SK-MEL-5 (cell line): ENCODE data around the gene KCNJ12. TPM values are rescaled to one million over a fixed set of nuclear protein-coding genes. Genes with fewer than 3 reads are reported as not detected.

Experiments
- DNase-seq: peaks from one replicate; pipeline ENCODE4 v3.0.0-alpha.2; 2016; ENCODE audit warnings: low read depth, low spot score
- in situ Hi-C: cut with HindIII; loops from 2 replicates; pipeline ENCODE4 v1.10.0; 2016; ENCODE audit warnings: low sequenced_read_pairs, high pct_unique_total_duplicates, low pct_unique_long_range_greater_than_20kb
- total RNA-seq: library from RNA; depleted of rRNA; stranded (reverse); fragments of >200 nt; shearing (Covaris generic); gene quantifications from 2 replicates; pipeline ENCODE4 v1.2.3, GENCODE V29; 2014

The KCNJ12 gene
- total RNA-seq, 1 experiment from 2014 or later = 0.48 TPM

DNA sequence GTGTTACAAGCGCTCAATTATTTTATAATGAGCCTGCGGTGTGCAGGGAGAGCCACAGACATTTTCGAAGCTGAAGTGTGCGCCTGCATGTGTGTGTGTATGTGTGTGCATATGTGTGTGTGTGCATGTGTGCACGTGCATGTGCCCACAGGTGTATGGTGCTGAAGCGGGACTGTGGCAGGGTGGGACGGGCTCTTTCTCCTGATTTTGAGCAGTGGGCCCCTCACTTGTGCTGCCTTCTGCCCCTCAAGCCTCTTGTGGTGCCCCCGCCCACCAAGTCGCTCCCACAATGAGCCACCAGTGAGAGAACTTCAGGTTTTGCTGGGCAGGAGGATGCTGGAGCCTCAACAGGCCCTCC, 16.7 kb upstream of the KCNJ12 start:
- no peak for DNase-seq
- in situ Hi-C loops = no loop called here

DNA sequence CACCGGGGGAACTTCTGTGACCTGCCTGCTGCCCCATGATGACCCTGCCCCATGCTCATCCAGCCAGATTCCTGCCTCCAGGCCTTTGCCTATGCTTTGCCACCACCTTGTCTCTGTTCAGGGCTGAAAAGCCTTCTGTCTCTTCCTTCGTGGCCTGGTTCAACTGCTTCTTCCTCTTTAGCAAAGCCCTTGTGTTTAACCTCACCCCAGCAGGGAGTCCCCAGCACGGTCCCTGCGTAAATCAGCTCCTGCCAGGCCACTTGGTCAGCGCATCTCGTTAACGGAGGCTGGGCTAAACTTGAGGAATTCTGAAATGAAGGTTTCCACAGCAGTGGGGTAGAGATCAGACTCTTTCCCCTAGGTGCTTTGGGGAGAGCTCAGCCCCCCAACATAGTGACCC, 16.1 kb upstream of the KCNJ12 start:
- DNase-seq = no peak

DNA sequence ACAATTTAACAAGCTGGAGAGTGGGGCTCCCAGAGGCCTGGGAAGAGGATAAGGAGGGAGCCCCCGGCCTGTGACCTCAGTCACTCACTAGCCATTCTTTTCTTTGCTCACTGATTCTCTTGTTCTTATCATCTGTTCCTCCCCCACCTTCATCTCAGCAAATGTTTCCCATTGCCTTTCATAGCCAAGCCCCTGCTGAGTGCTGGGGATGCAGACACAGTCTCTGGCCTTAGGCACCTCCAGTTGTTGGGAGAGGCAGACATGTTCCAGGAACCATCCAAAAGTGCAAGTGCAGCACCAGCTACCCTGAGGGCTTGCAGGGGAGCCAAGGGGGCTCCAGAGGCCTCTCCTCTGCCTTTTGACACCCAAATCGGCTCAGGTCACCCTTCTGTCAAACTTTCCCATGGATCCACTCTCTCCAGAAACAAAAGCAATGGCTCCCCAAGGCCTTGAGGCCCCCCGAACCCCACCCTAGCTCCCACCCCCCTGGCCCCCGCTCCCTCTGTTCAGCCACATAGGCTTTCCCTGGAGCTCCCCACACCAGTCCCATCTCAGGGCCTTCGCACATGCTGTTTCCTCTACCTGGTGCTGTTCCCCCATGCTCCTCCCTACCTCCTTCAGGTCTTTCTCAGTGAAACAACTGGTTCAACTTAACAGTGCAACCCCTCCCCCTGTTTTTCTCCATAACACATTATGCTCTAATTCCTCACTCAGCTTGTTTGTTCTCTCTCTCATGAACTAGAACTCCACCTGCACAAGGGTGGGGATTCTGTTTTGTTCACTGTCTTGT, 14.9 kb upstream of the KCNJ12 start:
- DNase-seq = no peak
- in situ Hi-C loops = no loop called here

More for the DNA sequence above, 16.1 kb upstream of the KCNJ12 start:
- in situ Hi-C loops = no loop called here

DNA sequence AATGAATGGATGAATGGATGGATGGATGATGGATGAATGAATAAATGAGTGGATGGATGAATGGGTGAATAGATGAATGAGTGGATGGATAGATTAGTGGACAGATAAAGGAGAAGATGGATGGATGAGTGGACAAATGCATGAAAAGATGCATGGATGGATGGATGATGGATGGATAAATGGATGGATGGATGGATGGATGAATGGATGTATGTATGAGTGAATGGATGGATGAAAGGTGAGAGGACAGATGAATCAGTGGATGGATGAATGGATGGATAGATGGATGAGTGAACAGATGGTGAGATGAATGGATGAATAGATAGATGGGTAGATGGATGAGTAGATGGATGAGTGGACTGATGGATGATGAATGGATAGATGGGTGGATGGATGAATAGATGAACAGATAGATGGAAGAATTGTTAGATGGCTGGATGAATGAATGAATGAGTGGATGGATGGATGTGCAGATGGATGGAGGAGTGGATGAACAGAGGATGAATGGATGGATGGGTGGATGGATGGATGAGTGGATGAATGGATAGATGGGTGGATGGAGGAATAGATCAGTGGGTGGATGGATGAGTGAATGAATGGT, 13.7 kb upstream of the KCNJ12 start:
- no peak for DNase-seq
- in situ Hi-C loops = no loop called here

DNA sequence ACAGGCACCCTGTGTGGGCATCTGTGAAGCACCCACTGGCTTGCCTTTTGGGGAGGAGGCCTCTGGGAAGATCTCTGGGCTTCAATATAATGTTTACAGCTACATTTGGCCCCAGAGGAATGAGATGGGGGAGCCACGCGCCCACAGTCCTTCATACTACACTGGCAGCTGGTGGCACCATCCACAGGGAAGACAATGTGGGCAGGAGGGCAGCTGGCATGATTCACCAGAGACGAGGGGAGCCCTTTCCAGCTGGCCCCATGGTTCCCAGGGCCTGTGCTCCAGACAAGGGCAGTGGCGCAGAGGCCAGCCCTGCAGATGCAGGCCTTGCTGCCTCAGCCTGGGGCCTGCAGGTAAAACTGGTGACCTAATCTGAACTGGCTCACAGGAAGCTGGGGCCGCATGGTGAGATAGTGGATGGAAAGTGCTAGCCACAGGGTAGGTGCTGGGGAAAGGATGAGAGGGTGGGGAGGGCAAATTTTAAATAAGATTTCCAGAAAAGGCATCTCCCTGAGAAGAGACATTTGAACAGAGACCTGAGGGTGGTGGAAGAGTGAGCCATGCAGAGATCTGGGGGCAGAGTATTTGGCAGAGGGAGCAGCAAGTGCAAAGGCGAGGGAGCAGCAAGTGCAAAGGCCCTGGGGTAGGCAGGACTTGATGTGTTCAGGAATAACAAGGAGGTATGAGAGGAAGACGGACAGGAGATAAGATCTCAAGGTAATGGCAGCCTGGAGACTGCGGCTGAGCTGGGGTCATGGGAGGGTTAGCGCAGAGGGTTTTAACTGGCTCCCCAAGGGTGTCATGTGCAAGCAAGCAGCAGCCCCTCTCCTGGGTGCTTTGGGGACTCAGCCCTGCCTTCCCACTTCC, 12.1 kb upstream of the KCNJ12 start:
- no peak for DNase-seq
- in situ Hi-C loops = no loop called here

DNA sequence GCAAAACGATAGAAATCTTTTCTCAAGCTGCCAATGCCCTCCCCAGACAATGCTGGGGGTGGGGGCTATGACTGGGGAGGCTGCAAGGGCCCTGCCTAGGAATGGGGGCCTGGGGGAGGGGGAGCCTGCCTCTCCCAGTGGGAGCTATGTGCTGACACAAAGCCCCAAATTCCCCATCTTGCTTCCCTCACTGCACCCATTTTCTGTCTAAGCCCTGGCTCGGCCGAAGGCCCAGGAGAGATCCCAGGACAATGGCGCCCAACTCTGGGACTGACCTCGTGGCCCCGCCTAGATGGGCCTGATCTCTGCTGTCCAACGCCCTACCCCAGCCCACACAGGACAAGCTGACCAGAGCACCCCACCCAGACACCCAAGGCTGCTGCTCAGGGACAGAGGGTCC, 11.1 kb upstream of the KCNJ12 start:
- in situ Hi-C loops = no loop called here
- DNase-seq = no peak

DNA sequence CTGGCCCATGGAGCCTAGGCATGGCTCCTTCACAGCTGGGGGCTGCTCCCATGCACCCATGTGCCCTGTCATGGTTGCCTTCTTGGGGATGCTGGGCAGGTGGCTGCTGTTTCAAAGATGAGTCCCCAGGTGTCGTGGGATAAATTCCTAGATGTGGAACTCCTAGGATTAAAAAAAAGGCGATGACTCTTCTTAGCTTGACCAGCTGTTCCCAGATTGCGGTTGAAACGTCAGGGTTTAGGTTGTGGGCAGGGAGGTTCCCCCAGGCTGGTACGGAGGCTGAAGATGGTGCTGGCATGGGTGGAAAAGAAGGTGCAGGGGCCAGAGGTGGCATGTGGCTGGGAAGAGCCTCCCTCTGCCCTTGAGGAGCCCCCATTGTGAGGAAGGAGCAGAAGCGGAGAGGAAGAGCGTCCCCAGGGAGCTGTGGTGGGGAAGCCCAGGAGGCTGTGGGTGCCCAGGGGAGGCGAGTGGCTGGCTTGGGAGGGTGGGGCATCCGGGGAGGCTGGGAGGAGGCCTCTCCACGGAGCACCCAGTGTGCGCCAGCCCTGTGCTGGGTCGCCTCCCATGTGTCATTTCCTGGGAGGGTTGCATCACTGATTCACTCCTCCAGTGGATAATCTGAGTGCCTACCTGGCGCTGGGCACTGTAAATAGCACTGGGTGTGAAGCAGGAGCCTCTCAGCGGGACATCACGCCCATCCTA, 7.5 kb upstream of the KCNJ12 start:
- in situ Hi-C loops = no loop called here
- DNase-seq = no peak

DNA sequence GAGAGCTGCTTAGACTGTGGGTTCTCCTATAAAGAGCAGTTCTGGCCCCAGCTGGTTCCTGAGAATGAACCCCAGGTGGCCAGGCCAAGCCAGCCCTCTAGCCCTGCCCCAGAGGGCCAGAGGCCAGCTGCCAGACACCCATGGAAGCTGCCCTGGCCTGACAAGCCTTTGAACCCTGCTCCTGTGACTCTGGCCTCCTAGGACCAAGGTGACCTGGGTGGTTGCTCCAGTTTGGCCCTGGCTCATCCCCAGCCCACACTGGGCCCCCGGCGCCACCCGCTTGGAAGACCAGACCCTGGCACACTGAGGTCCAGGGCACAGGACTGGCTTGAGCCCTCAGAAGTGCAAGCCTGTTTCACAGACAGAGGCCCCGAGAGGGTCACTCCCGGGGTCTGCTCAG, 6.8 kb upstream of the KCNJ12 start:
- DNase-seq = no peak
- in situ Hi-C loops = no loop called here

DNA sequence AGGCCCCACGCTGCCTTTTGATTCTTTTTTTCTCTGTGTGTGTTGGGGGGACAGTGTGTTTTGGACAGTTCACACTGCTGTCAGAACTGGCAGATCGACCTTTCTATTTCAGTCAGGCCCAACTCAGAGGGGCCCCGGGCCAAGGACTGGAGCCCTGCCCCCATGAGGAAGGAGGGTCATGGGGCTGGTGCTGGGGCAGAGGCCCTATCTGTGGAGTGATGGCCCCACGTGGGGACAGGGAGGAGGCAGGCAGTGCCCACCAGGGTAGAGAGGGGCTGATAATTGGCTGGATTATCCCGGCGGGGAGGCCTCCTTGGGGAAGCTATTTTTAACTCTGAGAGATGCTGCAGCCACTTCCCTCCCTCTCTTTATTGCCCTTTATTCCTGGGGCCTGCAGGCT, 5.7 kb upstream of the KCNJ12 start:
- in situ Hi-C loops = no loop called here
- DNase-seq = peak; percentile 46

DNA sequence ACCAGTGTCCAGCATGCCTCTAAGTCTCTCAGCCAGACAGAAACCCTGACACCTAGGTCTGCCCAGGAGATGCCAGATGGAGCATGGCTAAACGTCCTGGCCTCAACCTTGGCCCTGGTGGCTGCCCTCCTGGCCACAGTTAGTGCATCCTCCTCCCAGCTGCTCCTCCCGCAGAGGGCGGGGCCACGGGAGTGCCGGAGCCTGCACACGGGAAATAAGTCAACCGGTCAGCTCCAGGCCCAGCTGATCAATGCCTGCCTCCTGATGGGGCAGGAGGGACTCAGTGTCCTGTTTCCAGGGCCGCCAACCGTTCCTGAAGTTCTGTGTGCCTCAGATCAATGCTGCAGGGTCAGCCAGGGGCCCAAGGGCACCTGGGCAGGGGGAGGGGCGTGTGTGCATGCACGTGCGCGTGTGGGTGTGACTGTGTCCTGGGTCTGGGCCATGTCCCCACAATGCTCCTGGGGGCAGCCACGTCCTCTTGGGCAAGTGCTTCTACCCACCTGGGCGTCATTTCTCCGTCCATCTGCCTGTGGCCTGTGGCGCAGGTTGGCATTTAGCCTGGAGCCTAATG, 4.6 kb upstream of the KCNJ12 start:
- in situ Hi-C loops = no loop called here

DNA sequence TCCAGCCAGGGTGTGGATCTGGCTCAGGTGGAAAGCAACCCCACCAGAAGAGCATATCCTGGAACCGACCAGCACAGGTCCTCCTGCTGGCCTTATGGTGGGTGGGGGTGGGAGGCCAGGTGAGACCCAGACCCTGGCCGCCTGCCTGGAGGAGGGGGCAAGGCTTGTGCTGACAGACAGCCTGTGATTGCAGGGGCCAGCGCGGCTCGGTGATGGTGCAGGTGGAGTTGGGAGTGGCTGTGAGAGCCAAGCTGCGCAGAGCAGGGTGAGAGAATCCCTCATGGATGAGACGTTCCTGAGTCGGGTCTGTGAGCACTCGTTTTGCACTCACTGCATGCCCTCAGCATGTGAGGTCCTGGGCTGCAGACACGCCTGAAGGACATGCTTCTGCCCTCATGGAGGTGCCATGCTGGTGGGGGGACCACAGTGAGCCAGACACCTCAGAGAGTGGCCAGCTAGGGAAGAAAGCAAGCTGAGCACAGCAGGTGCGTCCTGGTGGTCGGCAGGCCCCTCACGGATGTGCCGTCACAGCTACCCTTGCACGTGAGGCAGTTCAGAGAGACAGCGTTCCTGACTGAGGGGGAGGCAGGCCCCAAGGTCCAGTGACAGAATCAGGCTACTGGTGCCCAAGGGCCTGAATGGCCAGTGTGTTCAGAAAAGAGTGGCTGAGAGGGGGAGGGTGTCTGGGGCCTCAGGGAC, 3.8 kb upstream of the KCNJ12 start:
- in situ Hi-C loops = no loop called here

More for the DNA sequence above, 4.6 kb upstream of the KCNJ12 start:
- no peak for DNase-seq

DNA sequence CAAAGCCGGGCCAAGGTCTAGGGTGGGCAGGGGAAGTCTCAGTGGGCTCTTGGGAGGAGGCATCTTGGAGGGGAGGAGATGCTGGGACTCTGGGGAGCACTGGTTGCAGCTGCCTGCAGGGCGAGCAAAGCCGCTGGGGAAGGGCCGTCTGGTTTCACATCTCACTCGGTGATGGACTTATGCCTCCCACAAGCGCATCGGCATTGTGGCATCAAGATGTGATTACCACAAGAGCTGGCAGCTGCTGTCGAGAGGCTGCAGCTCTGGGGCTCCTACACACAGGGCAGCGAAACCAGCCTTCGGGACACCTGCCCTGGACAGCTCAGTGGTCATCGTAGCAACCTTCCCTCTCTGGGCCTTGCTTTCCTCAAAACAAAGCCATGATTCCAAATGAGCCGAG, 3.1 kb upstream of the KCNJ12 start:
- in situ Hi-C loops = no loop called here
- no peak for DNase-seq

More for the DNA sequence above, 3.8 kb upstream of the KCNJ12 start:
- no peak for DNase-seq

DNA sequence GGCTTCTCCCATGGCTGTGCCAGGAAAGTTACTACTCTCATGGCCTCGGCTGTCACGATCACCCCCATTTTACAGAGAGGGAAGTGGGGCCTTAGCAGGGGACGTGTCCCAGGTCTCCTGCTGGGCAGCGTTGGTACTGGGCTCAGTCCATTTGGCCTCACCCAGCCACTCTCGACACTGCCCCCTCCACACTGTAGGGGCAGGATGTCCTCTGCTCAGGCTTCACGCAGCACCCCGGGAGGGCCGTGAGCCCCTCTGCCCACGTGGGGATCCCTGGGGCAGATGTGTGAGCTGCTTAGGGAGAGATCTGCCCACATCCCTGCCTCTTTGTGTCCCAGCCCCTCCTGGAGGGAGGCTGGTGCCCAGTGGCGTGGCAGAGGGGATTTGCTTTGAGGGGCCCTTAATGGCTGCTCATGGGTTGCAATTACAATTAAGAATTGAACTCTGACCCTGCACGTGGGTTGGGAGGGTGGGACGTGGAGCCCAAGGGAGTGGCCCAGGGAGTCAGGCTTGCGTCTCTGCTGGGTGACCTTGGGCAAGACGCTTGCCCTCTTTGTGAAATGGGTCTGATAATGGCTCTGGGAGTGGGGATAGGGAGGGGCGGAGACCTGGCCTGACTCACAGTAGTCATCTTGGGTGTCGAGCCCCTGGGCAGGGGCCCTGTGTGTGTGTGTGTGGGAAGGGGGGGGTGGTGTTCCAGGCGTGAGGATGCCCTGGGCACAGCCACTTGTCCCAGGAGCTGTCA, 2.3 kb upstream of the KCNJ12 start:
- no peak for DNase-seq
- in situ Hi-C loops = no loop called here

DNA sequence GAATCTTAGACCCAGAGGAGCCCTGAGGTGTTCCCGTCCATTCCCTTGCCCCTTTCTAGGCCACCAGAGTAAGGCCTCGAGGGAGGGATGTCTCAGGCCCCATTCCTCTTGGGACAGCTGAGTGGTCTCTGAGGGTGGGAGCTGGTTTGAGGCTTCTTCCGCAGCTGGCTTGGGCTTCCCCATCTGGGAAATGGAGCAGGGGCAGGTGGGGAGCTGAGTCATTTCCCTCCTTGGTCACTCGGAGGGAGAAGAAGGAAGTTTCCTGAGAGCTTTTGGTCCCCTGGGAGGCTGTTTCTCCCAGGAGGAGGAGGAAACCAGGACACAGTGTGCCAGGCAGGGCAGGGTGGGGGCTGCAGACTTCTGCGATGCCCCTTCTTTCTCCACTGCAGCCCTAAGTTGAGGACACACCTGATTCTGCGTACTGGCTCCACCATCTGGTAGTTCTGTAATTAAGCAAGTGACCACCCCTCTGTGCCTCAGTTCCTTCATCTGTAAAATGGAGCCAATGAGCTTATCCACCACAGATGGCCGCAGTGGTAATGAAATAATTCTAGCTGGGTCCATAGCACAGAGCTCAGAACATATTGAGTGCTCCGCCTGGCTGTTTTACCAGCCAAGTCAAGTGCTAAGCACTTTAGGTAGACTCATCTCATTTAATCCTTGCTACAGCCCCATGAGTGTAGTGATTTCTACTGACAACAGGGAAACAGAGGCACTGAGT, 1.6 kb upstream of the KCNJ12 start:
- no peak for DNase-seq
- in situ Hi-C loops = no loop called here

DNA sequence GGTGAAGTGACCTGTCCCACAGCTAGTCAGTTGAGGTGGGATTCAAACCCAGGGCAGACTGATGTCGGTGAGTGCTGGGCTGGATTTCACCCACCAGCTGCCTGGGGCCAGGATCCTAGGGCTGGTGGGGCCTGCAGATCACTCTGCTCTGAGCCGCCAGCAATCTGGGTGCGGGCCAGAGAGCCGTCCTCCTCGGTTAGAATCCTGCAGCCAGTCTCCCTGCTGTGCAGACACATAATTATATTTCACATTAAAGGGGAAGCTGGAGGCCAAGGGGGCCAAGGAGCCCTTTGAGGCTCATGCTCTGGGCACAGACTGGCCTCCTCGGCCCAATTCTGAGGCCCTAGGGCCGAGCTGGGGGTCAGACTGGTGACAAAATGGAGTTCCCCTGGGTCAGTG, 996 bp upstream of the KCNJ12 start:
- in situ Hi-C loops = no loop called here
- DNase-seq = no peak

DNA sequence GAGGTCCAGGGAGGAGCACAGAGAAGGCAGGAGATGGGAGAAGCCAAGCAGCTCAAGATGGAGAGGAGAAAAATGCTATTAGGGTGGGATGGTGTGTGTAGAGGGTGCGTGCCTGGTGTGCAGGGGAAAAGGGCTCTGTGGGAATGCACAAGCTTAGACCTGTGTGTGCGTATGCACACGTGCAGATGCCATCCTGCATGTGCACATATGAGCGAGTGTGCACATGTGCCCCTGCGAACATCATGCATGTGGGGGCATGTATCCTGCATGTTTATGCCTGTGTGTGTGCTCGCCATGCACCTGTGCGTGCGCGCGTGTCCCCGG, 438 bp upstream of the KCNJ12 start:
- in situ Hi-C loops = no loop called here
- no peak for DNase-seq
